Naive thymus-derived CD4-positive, alpha-beta T cell (primary cell): ENCODE results near the gene H19. TPM values are rescaled to one million over a fixed set of nuclear protein-coding genes. Genes with fewer than 3 reads are reported as not detected.

ENCODE experiments used
- ATAC-seq: fragments of 150-1000 bp; cut with Tn5 transposase; 2 replicates; pipeline ENCODE4 v1.10.0; 2021; ENCODE audit warnings: mild to moderate bottlenecking, moderate library complexity
- CTCF ChIA-PET: fragments of 350-600 bp; sonication (Branson Sonifier 250); formaldehyde crosslinking; loops from one replicate; lab custom pipeline; 2021; ENCODE audit warnings: antibody characterized with exemption; lab: Charles Lee
- POLR2A ChIA-PET: fragments of 350-600 bp; sonication (Branson Sonifier 250); formaldehyde crosslinking; loops from one replicate; lab custom pipeline; 2021; ENCODE audit warnings: antibody characterized with exemption, inconsistent platforms; lab: Charles Lee
- DNase-seq, 9 donors: peaks; one replicate each; pipeline versions ENCODE4 v3.0.0 to v3.0.0-alpha.2; 2020 to 2022; ENCODE audit warnings: mixed read lengths in 1 of 9
- H3K27ac ChIP-seq: one replicate; pipeline ENCODE4 v1.7.0; 2013; ENCODE audit warnings: mild to moderate bottlenecking, low read depth, low read length, moderate library complexity
- H3K27me3 ChIP-seq, 2 donors: one replicate each; pipeline ENCODE4 v1.7.0; 2013; ENCODE audit warnings: low read length in 2 of 2, mild to moderate bottlenecking in 2 of 2, moderate library complexity in 2 of 2; ENCODE audit not compliant: control insufficient read depth in 2 of 2, insufficient read depth in 2 of 2
- H3K36me3 ChIP-seq, 3 experiments: 1 replicate in 2 of 3; 2 replicates in 1 of 3; pipeline ENCODE4 v1.7.0; 2013; ENCODE audit warnings: low read length in 3 of 3, mild to moderate bottlenecking in 3 of 3, moderate library complexity in 1 of 3; ENCODE audit not compliant: insufficient read depth in 3 of 3, control insufficient read depth in 2 of 3
- H3K4me1 ChIP-seq, 2 donors: one replicate each; pipeline ENCODE4 v1.7.0; 2013; ENCODE audit warnings: low read length in 2 of 2, mild to moderate bottlenecking in 2 of 2, moderate library complexity in 1 of 2; ENCODE audit not compliant: control insufficient read depth in 2 of 2, insufficient read depth in 2 of 2
- H3K4me3 ChIP-seq: 2 replicates; pipeline ENCODE4 v1.7.0; 2013; ENCODE audit warnings: mild to moderate bottlenecking, low read length
- H3K9me3 ChIP-seq, 3 experiments: 1 replicate in 2 of 3; 2 replicates in 1 of 3; pipeline ENCODE4 v1.7.0; 2013; ENCODE audit warnings: low read length in 3 of 3; ENCODE audit not compliant: control insufficient read depth in 2 of 3
- H3K27ac Mint-ChIP-seq, 9 donors: one replicate each; pipeline ENCODE4 v1.8.0; 2020 to 2022; ENCODE audit warnings: mixed read lengths in 9 of 9, mild to moderate bottlenecking in 8 of 9, moderate library complexity in 5 of 9, inconsistent platforms in 2 of 9
- H3K27me3 Mint-ChIP-seq, 5 donors: one replicate each; pipeline ENCODE4 v1.8.0; 2021 to 2022; ENCODE audit warnings: mixed read lengths in 5 of 5, mild to moderate bottlenecking in 1 of 5
- H3K36me3 Mint-ChIP-seq, 5 donors: one replicate each; pipeline ENCODE4 v1.8.0; 2020 to 2022; ENCODE audit warnings: mixed read lengths in 5 of 5, mild to moderate bottlenecking in 3 of 5, inconsistent platforms in 1 of 5
- H3K4me1 Mint-ChIP-seq, 7 donors: one replicate each; pipeline ENCODE4 v1.8.0; 2020 to 2022; ENCODE audit warnings: mixed read lengths in 7 of 7, mild to moderate bottlenecking in 3 of 7, inconsistent platforms in 1 of 7
- H3K4me3 Mint-ChIP-seq, 10 donors: one replicate each; pipeline ENCODE4 v1.8.0; 2020 to 2022; ENCODE audit warnings: mild to moderate bottlenecking in 10 of 10, mixed read lengths in 10 of 10, moderate library complexity in 6 of 10, inconsistent platforms in 2 of 10
- H3K9me3 Mint-ChIP-seq, 11 donors: one replicate each; pipeline ENCODE4 v1.8.0; 2020 to 2022; ENCODE audit warnings: mixed read lengths in 11 of 11, mild to moderate bottlenecking in 4 of 11, inconsistent platforms in 1 of 11, moderate library complexity in 1 of 11
- intact Hi-C, 2 donors: fragments of 100-400 bp; cut with micrococcal nuclease; formaldehyde crosslinking; loops; one replicate each; pipeline ENCODE4 v1.15.1; 2023
- polyA plus RNA-seq, 2 donors: library from polyadenylated mRNA; unstranded; fragments of 300-500 nt; fragmentation: Illumina TruSeq; gene quantifications; one replicate each; pipeline ENCODE4 v1.2.3, GENCODE V29; 2021
- total RNA-seq, 6 experiments: library from RNA in 5 of 6; stranded (reverse) in 5 of 6; gene quantifications; 1 replicate in 5 of 6; 2 replicates in 1 of 6; pipeline ENCODE4 v1.2.3 and lab custom pipeline; 2021 to 2026

H19 gene
- total and polyA plus RNA-seq, 7 experiments from 2014 or later: 0.29 to 0.44 TPM; not detected in 5

DNA sequence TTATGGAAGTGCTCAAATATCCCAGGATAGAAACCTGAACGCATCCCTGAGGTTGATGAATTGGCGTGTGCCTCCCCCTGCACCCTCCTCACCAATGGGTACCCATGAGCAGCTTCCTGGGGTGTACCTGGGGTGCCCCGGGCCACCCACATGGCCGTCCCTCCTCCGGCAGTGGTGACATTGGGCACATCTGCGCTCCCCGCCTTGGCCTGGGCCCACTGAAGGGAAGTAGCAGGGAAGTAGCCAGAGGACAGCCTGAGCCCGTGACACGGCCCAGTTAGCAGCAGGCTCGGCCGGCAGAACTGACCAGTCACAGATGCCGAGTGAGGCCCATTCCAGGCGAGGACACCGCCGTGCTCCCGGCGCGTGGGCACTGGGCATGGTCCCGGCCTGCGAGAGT, 33.8 kb downstream of the H19 start:
- intact Hi-C loops: no loop called here
- Histone ChIP-seq H3K4me1 (no peaks in the 10 kb centered on the region), H3K27ac (no peak overlapping the region), H3K36me3 (no peaks in the 10 kb centered on the region), H3K9me3 (no peaks in the 10 kb centered on the region), H3K4me3 (no peak overlapping the region), H3K27me3 (no peaks in the 10 kb centered on the region)
- no peaks in the 10 kb centered on the region for H3K9me3 Mint-ChIP-seq
- no peak overlapping the region for H3K27ac Mint-ChIP-seq
- ChIA-PET POLR2A (no interaction called here), CTCF (no interaction called here)
- H3K36me3 Mint-ChIP-seq: no peaks in the 10 kb centered on the region
- no peak for DNase-seq
- no peaks in the 10 kb centered on the region for H3K27me3 Mint-ChIP-seq
- no peaks in the 10 kb centered on the region for H3K4me1 Mint-ChIP-seq
- ATAC-seq: no peak
- H3K4me3 Mint-ChIP-seq: no peak overlapping the region

DNA sequence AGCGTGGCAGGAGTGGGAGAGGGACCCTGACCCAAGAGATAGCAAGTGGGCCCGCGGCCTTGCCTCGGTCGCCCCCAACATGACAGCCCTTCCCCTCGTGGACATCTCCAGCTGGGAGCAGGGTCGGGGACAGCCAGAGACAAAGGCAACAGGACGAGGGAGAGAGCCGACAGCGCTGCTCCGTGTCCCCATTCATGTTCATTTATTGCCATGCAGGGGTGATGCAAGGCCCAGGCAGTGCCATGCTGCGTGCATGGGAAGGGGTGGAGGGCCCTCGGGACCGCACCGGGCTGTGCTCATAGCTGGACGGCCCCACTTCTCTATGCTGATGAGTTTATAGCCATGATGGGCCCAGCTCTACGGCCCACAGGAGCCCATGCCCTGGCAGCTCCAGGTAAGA, 37.9 kb downstream of the H19 start:
- ChIA-PET POLR2A (no interaction called here), CTCF (no interaction called here)
- Mint-ChIP-seq H3K27ac (no peak overlapping the region), H3K4me3 (no peak overlapping the region), H3K4me1 (no peaks in the 10 kb centered on the region), H3K36me3 (no peaks in the 10 kb centered on the region), H3K9me3 (no peaks in the 10 kb centered on the region), H3K27me3 (no peaks in the 10 kb centered on the region)
- H3K36me3 ChIP-seq: no peaks in the 10 kb centered on the region
- no peak overlapping the region for H3K4me3 ChIP-seq
- no peak overlapping the region for H3K27ac ChIP-seq
- no peaks in the 10 kb centered on the region for H3K9me3 ChIP-seq
- DNase-seq (no peak), ATAC-seq (no peak)
- intact Hi-C loops: no loop called here
- H3K4me1 ChIP-seq: no peaks in the 10 kb centered on the region
- no peaks in the 10 kb centered on the region for H3K27me3 ChIP-seq

DNA sequence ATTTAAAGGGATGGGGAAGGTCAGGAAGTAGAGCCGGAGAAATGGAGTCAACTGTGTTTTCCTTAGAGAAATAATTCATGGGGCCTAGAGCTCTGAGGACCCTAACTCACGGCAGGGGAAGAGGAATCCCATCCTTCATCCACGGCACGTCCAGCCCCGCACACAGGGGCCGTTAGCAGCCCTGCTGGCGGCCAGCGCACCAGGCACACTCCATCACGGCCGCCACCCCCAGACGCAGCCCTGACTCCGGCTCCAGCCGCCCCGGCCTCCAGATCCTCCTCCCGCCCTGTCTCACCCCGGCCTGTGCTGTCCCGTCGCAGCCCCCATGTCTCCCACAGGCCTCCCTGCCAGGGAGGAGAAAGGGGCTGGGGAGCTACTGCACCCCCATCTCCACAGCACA, 39.3 kb downstream of the H19 start:
- no peak overlapping the region for H3K4me3 ChIP-seq
- H3K4me3 Mint-ChIP-seq: no peak overlapping the region
- CTCF ChIA-PET: no interaction called here
- no peaks in the 10 kb centered on the region for H3K4me1 Mint-ChIP-seq
- no peaks in the 10 kb centered on the region for H3K4me1 ChIP-seq
- H3K27me3 Mint-ChIP-seq: no peaks in the 10 kb centered on the region
- DNase-seq: no peak
- no peak for ATAC-seq
- no peak overlapping the region for H3K27ac Mint-ChIP-seq
- H3K36me3 ChIP-seq: no peaks in the 10 kb centered on the region
- no peak overlapping the region for H3K27ac ChIP-seq
- H3K27me3 ChIP-seq: no peaks in the 10 kb centered on the region
- POLR2A ChIA-PET: no interaction called here
- no peaks in the 10 kb centered on the region for H3K9me3 ChIP-seq
- no peaks in the 10 kb centered on the region for H3K9me3 Mint-ChIP-seq
- no peaks in the 10 kb centered on the region for H3K36me3 Mint-ChIP-seq
- intact Hi-C loops: no loop called here

DNA sequence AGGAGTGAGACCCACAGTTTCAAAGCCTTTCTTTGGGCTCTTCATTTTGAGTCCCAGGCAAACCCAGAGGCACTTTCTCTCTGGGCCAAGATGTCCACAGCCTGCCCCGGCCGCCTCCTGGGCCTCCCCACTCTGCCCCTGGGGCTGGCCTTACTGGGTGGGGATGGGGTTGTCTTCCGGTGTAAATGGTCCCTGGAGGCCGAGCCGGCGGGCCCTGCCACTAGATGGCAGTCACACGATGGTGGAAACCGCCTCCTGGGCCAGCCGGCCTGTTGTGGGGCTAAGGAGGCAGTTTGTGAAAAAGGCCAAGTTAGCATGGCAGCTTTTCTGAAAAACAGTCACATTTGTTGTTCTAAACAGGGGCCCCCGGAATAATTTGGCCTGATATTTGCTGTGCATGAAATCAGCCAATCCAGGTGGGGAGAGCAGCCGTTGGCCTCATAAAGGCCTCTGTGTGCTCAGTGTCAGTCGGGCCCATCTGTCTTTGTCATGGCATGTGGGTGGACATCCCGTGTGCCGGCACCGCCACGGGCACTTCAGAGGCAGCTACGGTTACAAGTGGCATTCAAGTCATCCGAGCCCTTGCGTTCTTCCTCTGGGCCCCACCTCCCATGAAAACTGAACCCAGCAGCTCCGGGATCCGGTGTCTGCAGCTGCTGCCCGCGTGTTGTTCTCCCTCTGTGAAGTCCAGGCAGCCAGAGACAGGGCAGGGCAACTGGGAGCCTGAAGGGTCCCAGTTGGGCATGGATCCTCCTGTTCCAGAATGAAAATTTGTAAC, 44.0 kb downstream of the H19 start:
- H3K27me3 ChIP-seq: no peaks in the 10 kb centered on the region
- no peaks in the 10 kb centered on the region for H3K36me3 Mint-ChIP-seq
- H3K27ac ChIP-seq: no peak overlapping the region
- ChIA-PET CTCF (interaction anchor here (0.7 kb wide), 1 partner anchor 120 kb away, joined by 3 read pairs; no protein-coding TSS in a partner anchor), POLR2A (no interaction called here)
- H3K4me3 ChIP-seq: no peak overlapping the region
- H3K4me1 ChIP-seq: no peaks in the 10 kb centered on the region
- H3K27ac Mint-ChIP-seq: no peak overlapping the region
- no peak overlapping the region for H3K4me3 Mint-ChIP-seq
- no peaks in the 10 kb centered on the region for H3K9me3 ChIP-seq
- ATAC-seq: peak; percentile 54
- H3K27me3 Mint-ChIP-seq: no peaks in the 10 kb centered on the region
- DNase-seq: peak in 2 of 9 donors; percentile 21 to 29
- H3K9me3 Mint-ChIP-seq: no peaks in the 10 kb centered on the region
- intact Hi-C loops: no loop called here
- no peaks in the 10 kb centered on the region for H3K36me3 ChIP-seq
- no peaks in the 10 kb centered on the region for H3K4me1 Mint-ChIP-seq

DNA sequence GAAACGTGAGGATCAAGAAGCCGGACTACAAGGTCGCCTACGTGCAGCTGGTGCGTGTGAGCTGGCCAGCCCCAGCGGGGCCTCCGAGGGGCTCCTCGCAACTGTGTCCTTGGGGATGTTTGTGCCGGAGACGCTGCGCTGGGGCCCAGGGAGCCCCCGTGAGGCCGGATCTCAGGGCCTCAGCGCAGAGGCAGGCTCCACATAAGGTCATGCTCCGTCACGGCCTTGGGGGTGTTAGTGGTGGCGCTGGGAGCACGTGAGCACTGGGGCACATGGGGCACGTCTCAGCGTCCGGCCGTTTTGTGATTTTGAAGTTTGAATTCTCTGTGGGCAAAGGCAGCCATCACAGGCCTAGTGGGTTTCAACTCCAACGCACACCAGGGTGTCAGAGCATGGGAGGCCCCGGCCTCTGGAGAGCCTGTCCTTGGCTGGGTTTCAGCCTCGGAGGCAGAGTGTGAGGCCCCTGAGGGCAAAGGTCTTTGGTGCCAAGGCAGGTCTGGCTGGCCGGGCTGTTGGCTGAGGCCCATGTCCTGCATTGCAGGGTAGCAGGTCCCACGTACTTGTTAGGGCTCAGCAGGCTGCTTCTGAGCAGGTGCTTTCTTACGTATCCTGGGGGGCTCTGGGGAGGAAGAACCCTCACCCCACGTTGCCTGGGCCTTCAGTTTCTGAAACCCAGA, 44.7 kb downstream of the H19 start:
- no peaks in the 10 kb centered on the region for H3K27me3 ChIP-seq
- DNase-seq (no peak), ATAC-seq (no peak)
- ChIA-PET POLR2A (no interaction called here), CTCF (no interaction called here)
- H3K4me3 Mint-ChIP-seq: no peak overlapping the region
- no peaks in the 10 kb centered on the region for H3K4me1 Mint-ChIP-seq
- no peaks in the 10 kb centered on the region for H3K4me1 ChIP-seq
- no peaks in the 10 kb centered on the region for H3K27me3 Mint-ChIP-seq
- H3K9me3 Mint-ChIP-seq: no peaks in the 10 kb centered on the region
- H3K4me3 ChIP-seq: no peak overlapping the region
- H3K9me3 ChIP-seq: no peaks in the 10 kb centered on the region
- H3K27ac ChIP-seq: no peak overlapping the region
- intact Hi-C loops: no loop called here
- H3K36me3 ChIP-seq: no peaks in the 10 kb centered on the region
- no peak overlapping the region for H3K27ac Mint-ChIP-seq
- no peaks in the 10 kb centered on the region for H3K36me3 Mint-ChIP-seq

DNA sequence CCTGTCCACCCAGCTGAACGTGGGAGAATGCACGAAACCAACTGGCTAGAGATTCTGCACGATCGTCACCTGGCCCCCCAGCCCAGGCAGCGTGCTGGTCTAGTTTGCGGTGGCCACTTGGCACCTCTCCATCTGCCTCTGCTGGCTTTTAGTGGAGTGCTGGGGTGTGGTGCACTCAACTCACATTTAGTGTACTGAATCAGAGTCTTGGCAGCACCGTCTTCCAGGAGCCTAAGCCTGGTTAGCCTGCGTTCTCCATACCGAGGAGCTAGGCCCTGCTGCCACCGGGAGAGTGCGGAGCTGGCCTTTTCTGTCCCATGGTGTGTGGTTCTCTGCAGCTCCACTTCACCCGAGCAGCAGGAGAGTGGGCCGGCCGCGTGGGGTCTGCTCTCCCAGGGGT, 47.7 kb downstream of the H19 start:
- ChIA-PET CTCF (interaction anchor here (0.5 to 1.3 kb wide), 4 partner anchors 68 to 431 kb away, joined by 4 to 5 read pairs (median 4); no protein-coding TSS in a partner anchor), POLR2A (no interaction called here)
- no peak overlapping the region for H3K27ac Mint-ChIP-seq
- Histone ChIP-seq H3K27ac (no peak overlapping the region), H3K36me3 (no peaks in the 10 kb centered on the region), H3K27me3 (no peaks in the 10 kb centered on the region), H3K9me3 (no peaks in the 10 kb centered on the region), H3K4me3 (no peak overlapping the region), H3K4me1 (no peaks in the 10 kb centered on the region)
- no peak overlapping the region for H3K4me3 Mint-ChIP-seq
- no peaks in the 10 kb centered on the region for H3K36me3 Mint-ChIP-seq
- no peaks in the 10 kb centered on the region for H3K9me3 Mint-ChIP-seq
- DNase-seq (no peak), ATAC-seq (no peak)
- H3K27me3 Mint-ChIP-seq: no peaks in the 10 kb centered on the region
- no peaks in the 10 kb centered on the region for H3K4me1 Mint-ChIP-seq
- intact Hi-C loops: no loop called here

DNA sequence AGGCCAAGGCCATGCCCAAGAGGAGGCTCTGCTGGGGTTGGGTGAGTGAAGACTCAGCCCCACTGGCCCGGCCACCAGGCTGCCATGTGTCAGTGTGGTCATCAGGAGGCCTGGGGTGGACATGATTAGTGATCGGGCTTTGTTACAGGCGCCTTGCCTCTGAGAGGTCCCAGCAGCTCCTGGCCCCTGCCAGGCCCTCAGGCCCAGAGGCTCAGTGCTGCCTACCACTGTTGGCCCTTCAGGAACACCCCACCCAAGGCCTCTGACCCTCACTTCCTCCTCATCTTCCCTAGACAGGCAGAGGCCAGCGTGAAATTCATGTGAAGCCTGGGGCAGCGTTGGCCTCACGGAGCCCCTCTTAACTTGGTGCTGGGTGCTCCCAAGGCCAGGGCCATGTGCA, 48.3 kb downstream of the H19 start:
- no peaks in the 10 kb centered on the region for H3K36me3 ChIP-seq
- no peak overlapping the region for H3K4me3 ChIP-seq
- no peaks in the 10 kb centered on the region for H3K9me3 ChIP-seq
- intact Hi-C loops: no loop called here
- Mint-ChIP-seq H3K36me3 (no peaks in the 10 kb centered on the region), H3K9me3 (no peaks in the 10 kb centered on the region), H3K27ac (no peak overlapping the region), H3K4me3 (no peak overlapping the region), H3K27me3 (no peaks in the 10 kb centered on the region), H3K4me1 (no peaks in the 10 kb centered on the region)
- H3K27me3 ChIP-seq: no peaks in the 10 kb centered on the region
- DNase-seq (no peak), ATAC-seq (no peak)
- H3K27ac ChIP-seq: no peak overlapping the region
- no peaks in the 10 kb centered on the region for H3K4me1 ChIP-seq
- CTCF ChIA-PET: interaction anchor here (0.7 to 1.3 kb wide), 2 partner anchors 28 to 67 kb away, joined by 3 to 5 read pairs; no protein-coding TSS in a partner anchor
- POLR2A ChIA-PET: no interaction called here
